IMR-90 (cell line): ENCODE data around the gene SGMS1. TPM values are rescaled to one million over a fixed set of nuclear protein-coding genes. Genes with fewer than 3 reads are reported as not detected.
"Not testable (repeated sequence)": the region's sequence is repeated elsewhere in the genome, so short reads cannot be mapped to it uniquely, and the experiment has no call there.

Experiments
- ATAC-seq: fragments of 200-7000 bp; cut with Tn5 transposase; 2 replicates; pipeline ENCODE4 v1.9.1; 2020; ENCODE audit warnings: low read depth, mild to moderate bottlenecking, moderate library complexity
- BruUV-seq: library from RNA; stranded (reverse); fragments of 400-500 nt; replicated peaks from 2 replicates; lab custom pipeline; 2021; lab: Mats Ljungman, UMichigan
- CTCF ChIA-PET: fragments of 300-600 bp; formaldehyde crosslinking; extraction: SDS; loops from one replicate; lab custom pipeline; 2021; ENCODE audit warnings: antibody characterized with exemption; lab: Yijun Ruan, JAX
- POLR2A ChIA-PET: fragments of 300-600 bp; sonication (Branson Sonifier 250); formaldehyde crosslinking; loops from one replicate; lab custom pipeline; 2022; ENCODE audit warnings: antibody characterized with exemption; ENCODE audit not compliant: unreplicated experiment; lab: Charles Lee
- DNase-seq: peaks from one replicate; pipeline ENCODE4 v3.0.0; 2013
- H2AFZ ChIP-seq: replicated peaks from 2 replicates; pipeline ENCODE3; 2013; ENCODE audit warnings: low read length, mild to moderate bottlenecking; ENCODE audit not compliant: poor library complexity
- H2AK5ac ChIP-seq: 2 replicates; pipeline ENCODE4 v1.6.1; 2013; ENCODE audit warnings: low read depth, low read length, inconsistent platforms
- H2AK9ac ChIP-seq: replicated peaks from 2 replicates; pipeline ENCODE3; 2013; ENCODE audit warnings: mild to moderate bottlenecking, low read depth, low read length, moderate library complexity; ENCODE audit not compliant: poor library complexity
- H2BK120ac ChIP-seq: 2 replicates; pipeline ENCODE4 v1.6.1; 2013; ENCODE audit warnings: low read depth, low read length, inconsistent platforms
- H2BK15ac ChIP-seq: 3 replicates; pipeline ENCODE4 v1.6.1; 2013; ENCODE audit warnings: low read depth, low read length, inconsistent platforms
- H2BK20ac ChIP-seq: 2 replicates; pipeline ENCODE4 v1.6.1; 2013; ENCODE audit warnings: low read depth, mild to moderate bottlenecking, inconsistent platforms, low read length, moderate library complexity
- H2BK5ac ChIP-seq: 2 replicates; pipeline ENCODE4 v1.6.1; 2013; ENCODE audit warnings: mild to moderate bottlenecking, low read depth, low read length, inconsistent platforms; ENCODE audit not compliant: poor library complexity, severe bottlenecking
- H3K14ac ChIP-seq: replicated peaks from 2 replicates; pipeline ENCODE4 v1.6.1; 2013; ENCODE audit warnings: low read depth, low read length, inconsistent platforms
- H3K18ac ChIP-seq: 2 replicates; pipeline ENCODE4 v1.6.1; 2013; ENCODE audit warnings: low read depth, low read length, control low read depth
- H3K23ac ChIP-seq: 2 replicates; pipeline ENCODE4 v1.6.1; 2013; ENCODE audit warnings: low read depth, low read length, inconsistent platforms
- H3K27ac ChIP-seq: 2 replicates; pipeline ENCODE4 v1.5.1; 2013; ENCODE audit warnings: mild to moderate bottlenecking, control low read depth, low read length; ENCODE audit not compliant: insufficient read depth
- H3K27me3 ChIP-seq: 2 replicates; pipeline ENCODE4 v1.6.1; 2013; ENCODE audit warnings: low read length; ENCODE audit not compliant: control insufficient read depth, insufficient read depth
- H3K36me3 ChIP-seq: 2 replicates; pipeline ENCODE4 v1.6.1; 2013; ENCODE audit warnings: low read length, mixed read lengths; ENCODE audit not compliant: control insufficient read depth, insufficient read depth
- H3K4ac ChIP-seq: 2 replicates; pipeline ENCODE4 v1.6.1; 2013; ENCODE audit warnings: low read depth, low read length, inconsistent platforms
- H3K4me1 ChIP-seq: 2 replicates; pipeline ENCODE4 v1.6.1; 2013; ENCODE audit warnings: low read length, mixed read lengths; ENCODE audit not compliant: control insufficient read depth, insufficient read depth
- H3K4me2 ChIP-seq: 2 replicates; pipeline ENCODE4 v1.6.1; 2013; ENCODE audit warnings: low read depth, mild to moderate bottlenecking, control low read depth, low read length, moderate library complexity
- H3K4me3 ChIP-seq: 2 replicates; pipeline ENCODE4 v1.5.1; 2013; ENCODE audit warnings: low read depth, mild to moderate bottlenecking, control low read depth, low read length, moderate library complexity; ENCODE audit not compliant: insufficient read depth
- H3K56ac ChIP-seq: 2 replicates; pipeline ENCODE4 v1.6.1; 2013; ENCODE audit warnings: low read length, inconsistent platforms; ENCODE audit not compliant: insufficient read depth; ENCODE audit errors: extremely low read depth
- H3K79me1 ChIP-seq, 2 experiments: 2 replicates each; pipeline ENCODE4 v1.6.1; 2013; ENCODE audit warnings: low read length in 2 of 2, inconsistent platforms in 1 of 2, low read depth in 1 of 2
- H3K9ac ChIP-seq: 2 replicates; pipeline ENCODE4 v1.6.1; 2013; ENCODE audit warnings: low read depth, low read length, control low read depth
- H3K9me1 ChIP-seq: 2 replicates; pipeline ENCODE4 v1.6.1; 2013; ENCODE audit warnings: low read length, inconsistent platforms; ENCODE audit not compliant: insufficient read depth
- H3K9me3 ChIP-seq: 2 replicates; pipeline ENCODE4 v1.6.1; 2013; ENCODE audit warnings: low read length; ENCODE audit not compliant: control insufficient read depth, insufficient read depth
- H4K20me1 ChIP-seq: 2 replicates; pipeline ENCODE4 v1.6.1; 2013; ENCODE audit warnings: low read length, inconsistent platforms; ENCODE audit not compliant: insufficient read depth
- H4K5ac ChIP-seq: 2 replicates; pipeline ENCODE4 v1.6.1; 2013; ENCODE audit warnings: mild to moderate bottlenecking, low read depth, low read length, control low read depth
- H4K8ac ChIP-seq, 2 experiments: 2 replicates each; pipeline ENCODE4 v1.6.1; 2013; ENCODE audit warnings: low read depth in 2 of 2, low read length in 2 of 2, control low read depth in 1 of 2, inconsistent platforms in 1 of 2
- H4K91ac ChIP-seq: 2 replicates; pipeline ENCODE4 v1.6.1; 2013; ENCODE audit warnings: low read depth, low read length, inconsistent platforms; ENCODE audit not compliant: insufficient read depth
- BHLHE40 ChIP-seq: fragments of 150-350 bp; IDR thresholded peaks from 2 replicates; pipeline ENCODE4 v1.6.1; 2016; ENCODE audit warnings: mild to moderate bottlenecking, low read depth, low read length
- CEBPB ChIP-seq: IDR thresholded peaks from 2 replicates; pipeline ENCODE4 v1.6.1; 2012; ENCODE audit warnings: low read depth, low read length, improper control_type of control experiment
- FOS ChIP-seq: fragments of 150-350 bp; IDR thresholded peaks from 2 replicates; pipeline ENCODE4 v1.6.1; 2016; ENCODE audit warnings: low read depth, low read length
- WGBS, 2 experiments: methylation state at CpG; one replicate each; pipeline versions ENCODE4 v1.1.5 to v1.1.7; 2013; ENCODE audit warnings: missing lambda C conversion rate in 2 of 2; ENCODE audit not compliant: insufficient read length in 1 of 2; ENCODE audit errors: extremely low coverage in 2 of 2; 5-methylcytosine and 5-hydroxymethylcytosine counted together
- dilution Hi-C: fragments of 300-500 bp; cut with HindIII; formaldehyde crosslinking; loops from one replicate; pipeline ENCODE4 v1.14.3; 2018; ENCODE audit warnings: low sequenced_read_pairs; ENCODE audit not compliant: unreplicated experiment
- in situ Hi-C: fragments of 300-500 bp; cut with MboI; formaldehyde crosslinking; loops from 3 replicates; pipeline ENCODE4 v1.14.3; 2019; ENCODE audit warnings: low sequenced_read_pairs, inconsistent platforms, mixed read lengths
- intact Hi-C: fragments of 100-400 bp; cut with micrococcal nuclease; formaldehyde crosslinking; loops from 2 replicates; pipeline ENCODE4 v1.10.0; 2022
- polyA plus RNA-seq, 3 experiments: library from polyadenylated mRNA; depleted of rRNA; stranded (reverse); fragments of >200 nt; gene quantifications; 2 replicates each; pipeline ENCODE4 v1.2.3, GENCODE V29; 2012; ENCODE audit warnings: low replicate concordance in 1 of 3
- total RNA-seq: library from RNA; depleted of rRNA; stranded (reverse); fragments of >200 nt; gene quantifications from 2 replicates; pipeline ENCODE4 v1.2.3, GENCODE V29; 2012

SGMS1 gene
- total and polyA plus RNA-seq, 2 of the 4 experiments (the other 2 are of a cell fraction): 9.8 to 30.8 TPM

DNA sequence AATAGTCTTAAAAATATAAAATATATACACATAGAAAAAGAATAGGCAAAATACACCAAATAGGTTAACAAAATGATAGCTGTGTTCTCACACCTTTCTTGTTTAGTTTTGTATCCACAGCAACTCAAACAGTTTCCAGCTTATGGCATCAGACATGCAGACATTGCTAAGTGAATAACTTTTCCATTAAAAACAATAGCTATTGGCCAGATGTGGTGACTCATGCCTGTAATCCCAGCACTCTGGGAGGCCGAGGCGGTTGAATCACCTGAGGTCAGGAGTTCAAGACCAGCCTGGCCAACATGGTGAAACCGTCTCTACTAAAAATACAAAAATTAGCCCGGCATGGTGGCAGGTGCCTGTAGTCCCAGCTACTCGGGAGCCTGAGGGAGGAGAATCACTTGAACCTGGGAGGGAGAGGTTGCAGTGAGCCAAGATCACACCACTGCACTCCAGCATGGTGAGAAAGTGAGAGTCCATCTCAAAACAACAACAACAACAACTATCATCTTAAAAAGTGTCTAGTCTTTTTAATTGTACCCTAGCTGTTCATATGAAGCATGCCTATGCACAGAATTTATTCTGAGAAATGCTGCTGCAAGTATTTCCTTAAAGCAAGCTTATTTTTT, 88.9 kb downstream of the SGMS1 start:
- H3K18ac ChIP-seq, H3K9me1 ChIP-seq, H3K14ac ChIP-seq, H3K23ac ChIP-seq, H4K91ac ChIP-seq, H2AK9ac ChIP-seq, H3K4me2 ChIP-seq, H4K8ac ChIP-seq, H3K56ac ChIP-seq, H2AFZ ChIP-seq, H3K27me3 ChIP-seq, H3K4ac ChIP-seq, H2BK20ac ChIP-seq, H3K4me3 ChIP-seq, H2BK15ac ChIP-seq, H2BK5ac ChIP-seq, H2AK5ac ChIP-seq, in situ Hi-C loops, H3K4me1 ChIP-seq, H4K5ac ChIP-seq, H2BK120ac ChIP-seq, POLR2A ChIA-PET, H3K27ac ChIP-seq, intact Hi-C loops, H3K9me3 ChIP-seq, dilution Hi-C loops, H3K9ac ChIP-seq, H3K36me3 ChIP-seq, BruUV-seq, H4K20me1 ChIP-seq: not testable (repeated sequence)
- peak; percentile 75 for TF ChIP-seq BHLHE40
- peak; percentile 67; the same call in 1 of the 2 replicates for TF ChIP-seq CEBPB
- peak; percentile 74; the same call in 1 of the 2 replicates for TF ChIP-seq FOS
- peak; percentile 72 for ATAC-seq
- WGBS, 2 experiments: no CpG with 5 or more reads among the region's 5 CpGs
- CTCF ChIA-PET: interaction anchor here (1.0 kb wide), 1 partner anchor 21 kb away, joined by 3 read pairs; no protein-coding TSS in a partner anchor
- DNase-seq: peak; percentile 91
- H3K79me1 ChIP-seq: peaks cover 14 to 33% of the 10 kb centered on the region in 2 experiments
